Neural crest cell (in vitro differentiated cells): Measurements from ENCODE around the gene UTS2R. TPM values are rescaled to one million over a fixed set of nuclear protein-coding genes. Genes with fewer than 3 reads are reported as not detected.

Experiments
- DNase-seq: peaks from one replicate; pipeline ENCODE4 v3.0.0; 2021; ENCODE audit warnings: low read depth, mixed read lengths, low spot score
- H3K27ac Mint-ChIP-seq: one replicate; pipeline ENCODE4 v1.8.0; 2021; ENCODE audit warnings: mild to moderate bottlenecking, mixed read lengths; ENCODE audit not compliant: unreplicated experiment
- H3K27me3 Mint-ChIP-seq: 2 replicates; pipeline ENCODE4 v1.8.0; 2021; ENCODE audit warnings: low read depth, mild to moderate bottlenecking, mixed read lengths
- H3K36me3 Mint-ChIP-seq: 2 replicates; pipeline ENCODE4 v1.8.0; 2021; ENCODE audit warnings: low read depth, mild to moderate bottlenecking, mixed read lengths
- H3K4me1 Mint-ChIP-seq: 2 replicates; pipeline ENCODE4 v1.8.0; 2021; ENCODE audit warnings: mixed read lengths
- H3K4me3 Mint-ChIP-seq: one replicate; pipeline ENCODE4 v1.8.0; 2021; ENCODE audit warnings: mild to moderate bottlenecking, mixed read lengths
- H3K9me3 Mint-ChIP-seq: 2 replicates; pipeline ENCODE4 v1.8.0; 2021; ENCODE audit warnings: mixed read lengths
- total RNA-seq: library from RNA; stranded (reverse); gene quantifications from 2 replicates; pipeline ENCODE4 v1.2.1, GENCODE V29; 2021
- TF ChIP-seq, protein P1 (sequence below): fragments of 200-600 bp; sonication (generic); conservative IDR thresholded peaks from 2 replicates; pipeline ENCODE4 v1.5.0; 2021; ENCODE audit warnings: antibody characterized with exemption, mild to moderate bottlenecking

Gene UTS2R
- total RNA-seq, 1 donor from 2014 or later, result not detected

DNA sequence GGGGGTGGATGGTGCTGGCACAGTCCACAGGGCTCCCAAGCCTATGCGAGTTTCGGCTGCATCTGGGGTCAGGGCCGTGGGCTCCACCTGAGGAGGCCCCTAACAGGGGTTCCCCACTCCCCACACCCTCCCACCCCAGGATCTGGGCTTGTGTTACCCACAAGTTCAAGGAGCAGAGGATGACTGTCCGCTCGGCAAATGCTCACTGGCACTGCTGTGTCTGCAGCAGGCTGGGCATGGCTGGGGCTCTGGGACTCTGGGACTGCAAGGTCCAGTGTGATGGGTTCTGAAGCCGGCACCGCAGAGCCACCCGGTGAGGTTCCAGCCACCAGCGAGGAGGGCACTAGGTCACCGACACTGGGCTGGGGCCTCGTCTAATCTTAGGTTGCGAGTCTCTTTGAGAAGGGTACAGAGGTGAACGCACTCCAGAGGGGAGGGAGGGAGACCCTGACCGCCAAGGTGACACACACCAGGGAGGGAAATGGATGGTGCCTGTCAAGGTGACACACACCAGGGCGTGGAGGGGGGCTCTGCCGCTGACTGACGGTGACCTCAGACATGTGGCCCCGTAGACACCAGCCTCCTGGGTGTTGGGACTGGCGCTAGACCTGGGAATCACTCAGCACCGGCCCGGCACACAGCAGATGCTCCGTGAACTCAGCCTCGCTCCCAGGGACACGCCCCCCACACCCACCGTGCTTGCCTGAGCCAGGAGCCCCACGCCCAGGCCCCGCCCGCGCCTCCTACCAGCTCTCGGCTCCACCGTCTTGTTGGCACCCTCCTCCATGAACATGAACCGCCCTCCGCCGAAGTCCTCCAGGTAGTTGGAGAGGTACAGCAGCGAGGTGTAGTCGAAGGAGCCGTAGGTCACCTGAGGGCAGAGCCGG is 26.1 kb downstream of the UTS2R start:
- Mint-ChIP-seq H3K9me3 (no peaks in the 10 kb centered on the region), H3K27ac (no peak overlapping the region), H3K36me3 (no peaks in the 10 kb centered on the region), H3K4me1 (no peaks in the 10 kb centered on the region), H3K4me3 (no peak overlapping the region), H3K27me3 (no peaks in the 10 kb centered on the region)
- no peak for DNase-seq
- TF ChIP-seq, protein P1, sequence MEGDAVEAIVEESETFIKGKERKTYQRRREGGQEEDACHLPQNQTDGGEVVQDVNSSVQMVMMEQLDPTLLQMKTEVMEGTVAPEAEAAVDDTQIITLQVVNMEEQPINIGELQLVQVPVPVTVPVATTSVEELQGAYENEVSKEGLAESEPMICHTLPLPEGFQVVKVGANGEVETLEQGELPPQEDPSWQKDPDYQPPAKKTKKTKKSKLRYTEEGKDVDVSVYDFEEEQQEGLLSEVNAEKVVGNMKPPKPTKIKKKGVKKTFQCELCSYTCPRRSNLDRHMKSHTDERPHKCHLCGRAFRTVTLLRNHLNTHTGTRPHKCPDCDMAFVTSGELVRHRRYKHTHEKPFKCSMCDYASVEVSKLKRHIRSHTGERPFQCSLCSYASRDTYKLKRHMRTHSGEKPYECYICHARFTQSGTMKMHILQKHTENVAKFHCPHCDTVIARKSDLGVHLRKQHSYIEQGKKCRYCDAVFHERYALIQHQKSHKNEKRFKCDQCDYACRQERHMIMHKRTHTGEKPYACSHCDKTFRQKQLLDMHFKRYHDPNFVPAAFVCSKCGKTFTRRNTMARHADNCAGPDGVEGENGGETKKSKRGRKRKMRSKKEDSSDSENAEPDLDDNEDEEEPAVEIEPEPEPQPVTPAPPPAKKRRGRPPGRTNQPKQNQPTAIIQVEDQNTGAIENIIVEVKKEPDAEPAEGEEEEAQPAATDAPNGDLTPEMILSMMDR, result no peak

GRCh38 chr17:82399041-82399441 is 27.5 kb downstream of the UTS2R start:
- H3K9me3 Mint-ChIP-seq, result no peaks in the 10 kb centered on the region
- no peak for DNase-seq
- H3K4me1 Mint-ChIP-seq, result no peaks in the 10 kb centered on the region
- no peaks in the 10 kb centered on the region for H3K27me3 Mint-ChIP-seq
- TF ChIP-seq, protein P1, result no peak
- H3K27ac Mint-ChIP-seq, result no peak overlapping the region
- no peaks in the 10 kb centered on the region for H3K36me3 Mint-ChIP-seq
- H3K4me3 Mint-ChIP-seq, result no peak overlapping the region

DNA sequence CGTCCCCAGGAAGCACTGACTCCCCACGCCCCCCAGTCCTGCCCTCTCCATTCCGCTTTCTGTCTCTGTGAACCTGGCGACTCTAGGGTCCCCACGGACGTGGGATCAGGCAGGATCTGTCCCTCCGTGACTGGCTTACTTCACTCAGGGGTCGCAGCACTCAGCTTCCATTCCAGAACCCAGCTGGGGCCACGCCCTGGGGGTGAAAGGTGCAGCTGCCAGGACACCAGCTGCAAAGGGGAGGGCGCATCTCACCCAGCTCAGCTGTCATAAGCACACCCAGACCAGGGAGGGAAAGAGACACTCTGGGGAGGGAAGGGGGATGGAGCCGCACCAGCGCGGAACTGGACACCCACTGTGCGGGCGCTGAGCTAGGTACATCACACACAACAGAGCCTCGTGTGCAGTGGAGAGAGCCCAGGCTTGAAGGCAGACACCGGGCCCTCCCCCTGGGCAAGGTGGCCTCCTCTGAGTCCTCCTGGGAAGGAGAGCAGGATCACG is 28.1 kb downstream of the UTS2R start:
- Mint-ChIP-seq H3K36me3 (no peaks in the 10 kb centered on the region), H3K27me3 (no peaks in the 10 kb centered on the region), H3K27ac (peak overlapping the region; percentile 35), H3K4me1 (no peaks in the 10 kb centered on the region), H3K4me3 (no peak overlapping the region), H3K9me3 (no peaks in the 10 kb centered on the region)
- no peak for DNase-seq
- TF ChIP-seq, protein P1, result no peak

DNA sequence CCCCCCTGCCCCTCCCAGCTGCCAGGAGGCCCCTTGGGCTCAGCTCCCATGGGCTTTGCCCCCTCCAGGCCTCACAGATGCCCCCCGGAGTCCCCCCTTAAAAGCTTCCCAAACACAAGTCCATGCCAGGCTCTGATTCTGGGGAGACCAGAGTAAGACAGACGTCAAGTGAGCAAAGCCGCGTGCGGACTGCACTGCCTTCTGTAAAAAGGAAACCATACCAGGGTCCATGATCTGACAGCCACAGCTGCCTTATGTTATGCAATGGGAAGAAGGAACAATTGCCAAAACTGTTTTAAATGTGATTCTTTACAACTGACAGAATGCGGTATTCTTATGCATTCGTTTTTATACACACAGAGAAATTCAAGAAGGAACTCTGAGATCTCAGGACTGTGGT is 28.6 kb downstream of the UTS2R start:
- H3K4me1 Mint-ChIP-seq, result no peaks in the 10 kb centered on the region
- no peaks in the 10 kb centered on the region for H3K9me3 Mint-ChIP-seq
- H3K4me3 Mint-ChIP-seq, result no peak overlapping the region
- TF ChIP-seq, protein P1, result no peak
- H3K36me3 Mint-ChIP-seq, result no peaks in the 10 kb centered on the region
- no peaks in the 10 kb centered on the region for H3K27me3 Mint-ChIP-seq
- no peak overlapping the region for H3K27ac Mint-ChIP-seq
- no peak for DNase-seq

- Mint-ChIP-seq H3K27me3 (no peaks in the 10 kb centered on the region), H3K36me3 (no peaks in the 10 kb centered on the region), H3K9me3 (no peaks in the 10 kb centered on the region), H3K4me1 (no peaks in the 10 kb centered on the region), H3K27ac (no peak overlapping the region), H3K4me3 (no peak overlapping the region)
- TF ChIP-seq, protein P1, result no peak
- DNase-seq, result no peak
Observed at GRCh38 chr17:82400830-82401229, 29.3 kb downstream of the UTS2R start.
